ENCODE measurements around the gene COASY. TPM values are rescaled to one million over a fixed set of nuclear protein-coding genes. Genes with fewer than 3 reads are reported as not detected.

The COASY gene
- total and polyA plus RNA-seq, 4 donors: 18.2 to 78.1 (median 51.7) TPM

DNA sequence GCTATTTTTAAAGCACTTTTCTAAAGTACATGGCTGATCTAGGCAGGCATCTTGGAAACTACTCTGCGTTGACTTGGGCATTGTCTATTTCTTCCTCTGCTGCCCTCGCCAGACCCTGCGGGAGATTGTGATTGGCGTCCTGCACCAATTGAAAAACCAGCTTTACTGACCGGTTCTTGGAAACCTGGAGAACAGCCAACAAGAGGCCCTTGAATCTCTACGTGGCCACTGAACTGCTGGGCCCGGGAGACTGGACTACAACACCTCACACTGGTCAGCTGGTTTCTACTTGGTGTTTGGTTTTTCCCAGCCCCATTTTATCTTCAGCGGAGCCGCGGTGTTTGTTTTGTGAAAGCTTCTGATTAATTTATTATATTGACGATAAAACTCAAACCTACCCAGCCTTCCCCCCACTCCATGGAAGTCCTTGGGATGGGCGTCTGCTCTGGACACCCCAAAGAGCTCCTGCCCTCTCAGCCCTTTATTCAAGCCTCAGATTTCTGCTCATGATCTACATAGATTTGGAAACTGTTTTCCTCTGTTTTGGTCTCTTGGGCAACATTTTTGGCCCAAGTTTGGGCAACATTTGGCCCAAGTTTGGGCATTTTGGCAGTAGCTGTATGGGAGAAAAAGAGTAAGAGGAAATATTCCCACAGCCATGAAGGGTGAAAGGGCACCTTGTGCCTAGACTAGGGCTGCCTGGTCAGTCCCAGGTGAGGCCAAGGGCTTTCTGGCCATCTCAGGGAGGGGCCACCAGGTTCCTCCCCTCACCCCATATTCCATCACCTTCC is 9.7 kb downstream of the COASY start:
- Histone ChIP-seq H3K27ac (ENCODE audit: low read depth in 1 of 2, low read length in 2 of 2) (peak overlapping the region; percentile 23 to 25), H3K9ac (ENCODE audit: low read depth in 1 of 2, low read length in 2 of 2) (no peak overlapping the region), H3K36me3 (ENCODE audit: control insufficient read depth in 4 of 4, insufficient read depth in 3 of 4, low read depth in 1 of 4, low read length in 3 of 4) (peaks cover 11 to 51% (median 34%) of the 10 kb centered on the region in 4 donors), H3K4me3 (ENCODE audit: low read depth in 1 of 3, low read length in 3 of 3) (no peak overlapping the region), H3K27me3 (ENCODE audit: control insufficient read depth in 4 of 4, insufficient read depth in 4 of 4, low read length in 3 of 4) (no peaks in the 10 kb centered on the region), H3K9me3 (ENCODE audit: control insufficient read depth in 4 of 4, low read length in 3 of 4) (no peaks in the 10 kb centered on the region), H3K4me1 (ENCODE audit: control insufficient read depth in 4 of 4, insufficient read depth in 4 of 4, low read length in 3 of 4) (peaks cover under 1 to 40% (median 27%) of the 10 kb centered on the region in 4 donors)
- 60% methylated on average over 12 of the region's 12 CpGs for WGBS
- peak in 1 of 2 donors; percentile 18 for TF ChIP-seq HNF4A (conservative IDR thresholded peaks at IDR 0.05)
- TF ChIP-seq, protein P1, sequence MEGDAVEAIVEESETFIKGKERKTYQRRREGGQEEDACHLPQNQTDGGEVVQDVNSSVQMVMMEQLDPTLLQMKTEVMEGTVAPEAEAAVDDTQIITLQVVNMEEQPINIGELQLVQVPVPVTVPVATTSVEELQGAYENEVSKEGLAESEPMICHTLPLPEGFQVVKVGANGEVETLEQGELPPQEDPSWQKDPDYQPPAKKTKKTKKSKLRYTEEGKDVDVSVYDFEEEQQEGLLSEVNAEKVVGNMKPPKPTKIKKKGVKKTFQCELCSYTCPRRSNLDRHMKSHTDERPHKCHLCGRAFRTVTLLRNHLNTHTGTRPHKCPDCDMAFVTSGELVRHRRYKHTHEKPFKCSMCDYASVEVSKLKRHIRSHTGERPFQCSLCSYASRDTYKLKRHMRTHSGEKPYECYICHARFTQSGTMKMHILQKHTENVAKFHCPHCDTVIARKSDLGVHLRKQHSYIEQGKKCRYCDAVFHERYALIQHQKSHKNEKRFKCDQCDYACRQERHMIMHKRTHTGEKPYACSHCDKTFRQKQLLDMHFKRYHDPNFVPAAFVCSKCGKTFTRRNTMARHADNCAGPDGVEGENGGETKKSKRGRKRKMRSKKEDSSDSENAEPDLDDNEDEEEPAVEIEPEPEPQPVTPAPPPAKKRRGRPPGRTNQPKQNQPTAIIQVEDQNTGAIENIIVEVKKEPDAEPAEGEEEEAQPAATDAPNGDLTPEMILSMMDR (IDR thresholded peaks at IDR 0.05; ENCODE audit: low read depth, low read length, missing input control): no peak
- TF ChIP-seq YY1 (IDR thresholded peaks at IDR 0.05): no peak
- TF ChIP-seq, protein P2, sequence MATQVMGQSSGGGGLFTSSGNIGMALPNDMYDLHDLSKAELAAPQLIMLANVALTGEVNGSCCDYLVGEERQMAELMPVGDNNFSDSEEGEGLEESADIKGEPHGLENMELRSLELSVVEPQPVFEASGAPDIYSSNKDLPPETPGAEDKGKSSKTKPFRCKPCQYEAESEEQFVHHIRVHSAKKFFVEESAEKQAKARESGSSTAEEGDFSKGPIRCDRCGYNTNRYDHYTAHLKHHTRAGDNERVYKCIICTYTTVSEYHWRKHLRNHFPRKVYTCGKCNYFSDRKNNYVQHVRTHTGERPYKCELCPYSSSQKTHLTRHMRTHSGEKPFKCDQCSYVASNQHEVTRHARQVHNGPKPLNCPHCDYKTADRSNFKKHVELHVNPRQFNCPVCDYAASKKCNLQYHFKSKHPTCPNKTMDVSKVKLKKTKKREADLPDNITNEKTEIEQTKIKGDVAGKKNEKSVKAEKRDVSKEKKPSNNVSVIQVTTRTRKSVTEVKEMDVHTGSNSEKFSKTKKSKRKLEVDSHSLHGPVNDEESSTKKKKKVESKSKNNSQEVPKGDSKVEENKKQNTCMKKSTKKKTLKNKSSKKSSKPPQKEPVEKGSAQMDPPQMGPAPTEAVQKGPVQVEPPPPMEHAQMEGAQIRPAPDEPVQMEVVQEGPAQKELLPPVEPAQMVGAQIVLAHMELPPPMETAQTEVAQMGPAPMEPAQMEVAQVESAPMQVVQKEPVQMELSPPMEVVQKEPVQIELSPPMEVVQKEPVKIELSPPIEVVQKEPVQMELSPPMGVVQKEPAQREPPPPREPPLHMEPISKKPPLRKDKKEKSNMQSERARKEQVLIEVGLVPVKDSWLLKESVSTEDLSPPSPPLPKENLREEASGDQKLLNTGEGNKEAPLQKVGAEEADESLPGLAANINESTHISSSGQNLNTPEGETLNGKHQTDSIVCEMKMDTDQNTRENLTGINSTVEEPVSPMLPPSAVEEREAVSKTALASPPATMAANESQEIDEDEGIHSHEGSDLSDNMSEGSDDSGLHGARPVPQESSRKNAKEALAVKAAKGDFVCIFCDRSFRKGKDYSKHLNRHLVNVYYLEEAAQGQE (IDR thresholded peaks at IDR 0.05): no peak
- TF ChIP-seq, protein P3, sequence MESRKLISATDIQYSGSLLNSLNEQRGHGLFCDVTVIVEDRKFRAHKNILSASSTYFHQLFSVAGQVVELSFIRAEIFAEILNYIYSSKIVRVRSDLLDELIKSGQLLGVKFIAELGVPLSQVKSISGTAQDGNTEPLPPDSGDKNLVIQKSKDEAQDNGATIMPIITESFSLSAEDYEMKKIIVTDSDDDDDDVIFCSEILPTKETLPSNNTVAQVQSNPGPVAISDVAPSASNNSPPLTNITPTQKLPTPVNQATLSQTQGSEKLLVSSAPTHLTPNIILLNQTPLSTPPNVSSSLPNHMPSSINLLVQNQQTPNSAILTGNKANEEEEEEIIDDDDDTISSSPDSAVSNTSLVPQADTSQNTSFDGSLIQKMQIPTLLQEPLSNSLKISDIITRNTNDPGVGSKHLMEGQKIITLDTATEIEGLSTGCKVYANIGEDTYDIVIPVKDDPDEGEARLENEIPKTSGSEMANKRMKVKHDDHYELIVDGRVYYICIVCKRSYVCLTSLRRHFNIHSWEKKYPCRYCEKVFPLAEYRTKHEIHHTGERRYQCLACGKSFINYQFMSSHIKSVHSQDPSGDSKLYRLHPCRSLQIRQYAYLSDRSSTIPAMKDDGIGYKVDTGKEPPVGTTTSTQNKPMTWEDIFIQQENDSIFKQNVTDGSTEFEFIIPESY (IDR thresholded peaks at IDR 0.05): peak; percentile 10
- TF ChIP-seq, protein P4, sequence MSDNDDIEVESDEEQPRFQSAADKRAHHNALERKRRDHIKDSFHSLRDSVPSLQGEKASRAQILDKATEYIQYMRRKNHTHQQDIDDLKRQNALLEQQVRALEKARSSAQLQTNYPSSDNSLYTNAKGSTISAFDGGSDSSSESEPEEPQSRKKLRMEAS (IDR thresholded peaks at IDR 0.05): no peak
- peak in 1 of 2 donors; percentile 23 for TF ChIP-seq RXRA (IDR thresholded peaks at IDR 0.05)
- no peak for TF ChIP-seq EGR1 (IDR thresholded peaks at IDR 0.05; ENCODE audit: low read depth in 2 of 2)
- TF ChIP-seq NR2F2 (IDR thresholded peaks at IDR 0.05): no peak
- no peak for DNase-seq (ENCODE audit: low spot score)

DNA sequence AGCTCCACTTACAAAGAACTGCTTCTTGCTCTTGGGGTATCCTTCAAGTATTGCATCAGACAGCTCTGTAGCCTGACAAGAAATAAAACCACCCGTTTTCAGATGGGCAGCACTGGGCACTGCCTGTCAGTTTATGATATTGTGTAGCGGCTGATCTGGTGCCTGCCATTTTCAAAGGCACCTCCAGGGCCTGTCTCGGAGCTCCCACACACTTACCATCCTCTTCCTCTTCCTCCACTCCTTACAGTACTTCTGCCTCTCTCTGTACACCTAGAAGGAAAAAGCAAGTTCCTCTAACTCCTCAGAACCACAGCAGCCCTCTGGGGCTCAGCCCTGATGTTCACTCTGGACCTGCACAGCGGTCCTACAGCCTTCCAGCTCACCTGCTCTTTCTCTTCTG is 11.1 kb downstream of the COASY start:
- 87% methylated on average over 4 of the region's 4 CpGs for WGBS
- Histone ChIP-seq H3K9me3 (ENCODE audit: control insufficient read depth in 4 of 4, low read length in 3 of 4) (no peaks in the 10 kb centered on the region), H3K27ac (ENCODE audit: low read depth in 1 of 2, low read length in 2 of 2) (no peak overlapping the region), H3K4me3 (ENCODE audit: low read depth in 1 of 3, low read length in 3 of 3) (no peak overlapping the region), H3K36me3 (ENCODE audit: control insufficient read depth in 4 of 4, insufficient read depth in 3 of 4, low read depth in 1 of 4, low read length in 3 of 4) (peaks cover 11 to 51% (median 34%) of the 10 kb centered on the region in 4 donors), H3K9ac (ENCODE audit: low read depth in 1 of 2, low read length in 2 of 2) (no peak overlapping the region), H3K27me3 (ENCODE audit: control insufficient read depth in 4 of 4, insufficient read depth in 4 of 4, low read length in 3 of 4) (no peaks in the 10 kb centered on the region), H3K4me1 (ENCODE audit: control insufficient read depth in 4 of 4, insufficient read depth in 4 of 4, low read length in 3 of 4) (peaks cover 0 to 45% (median 28%) of the 10 kb centered on the region in 4 donors)
- TF ChIP-seq JUND (IDR thresholded peaks at IDR 0.05): no peak
- TF ChIP-seq, protein P5, sequence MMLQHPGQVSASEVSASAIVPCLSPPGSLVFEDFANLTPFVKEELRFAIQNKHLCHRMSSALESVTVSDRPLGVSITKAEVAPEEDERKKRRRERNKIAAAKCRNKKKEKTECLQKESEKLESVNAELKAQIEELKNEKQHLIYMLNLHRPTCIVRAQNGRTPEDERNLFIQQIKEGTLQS (IDR thresholded peaks at IDR 0.05): no peak
- no peak for TF ChIP-seq YY1 (IDR thresholded peaks at IDR 0.05)
- no peak for TF ChIP-seq TAF1 (conservative IDR thresholded peaks at IDR 0.05)
- no peak for TF ChIP-seq RXRA (IDR thresholded peaks at IDR 0.05)
- TF ChIP-seq EGR1 (IDR thresholded peaks at IDR 0.05; ENCODE audit: low read depth in 2 of 2): no peak
- no peak for TF ChIP-seq HNF4G (IDR thresholded peaks at IDR 0.05)
- no peak for DNase-seq (ENCODE audit: low spot score)
